RWPE1 (cell line): Measurements from ENCODE around the gene FASN.

Experiments used
- CTCF ChIA-PET: fragments of 350-600 bp; sonication (Branson Sonifier 250); formaldehyde crosslinking; extraction: SDS; loops from one replicate; lab custom pipeline; 2021; lab: Yijun Ruan, JAX
- POLR2A ChIA-PET: fragments of 400-600 bp; formaldehyde crosslinking; extraction: SDS; loops from one replicate; lab custom pipeline; 2020; ENCODE audit warnings: antibody characterized with exemption; ENCODE audit not compliant: low non-redundant PET; lab: Yijun Ruan, JAX
- DNase-seq: peaks from one replicate; pipeline ENCODE4 v3.0.0; 2012; ENCODE audit warnings: low spot score
- H3K27ac ChIP-seq: fragments of 450-650 bp; 2 replicates; pipeline ENCODE4 v1.5.1; 2017
- TF ChIP-seq, protein P1 (sequence below): fragments of 450-650 bp; conservative IDR thresholded peaks from 2 replicates; pipeline ENCODE4 v1.5.1; 2017; ENCODE audit warnings: low read depth, mild to moderate bottlenecking

The FASN gene

GRCh38 chr17:82098939-82099763, 1.1 kb upstream of the FASN start:
- CTCF ChIA-PET: interaction anchor here (1.4 to 1.8 kb wide), 2 partner anchors 13 to 69 kb away, joined by 4 to 5 read pairs; no protein-coding TSS in a partner anchor
- H3K27ac ChIP-seq: peak overlapping the region; percentile 96
- TF ChIP-seq, protein P1, sequence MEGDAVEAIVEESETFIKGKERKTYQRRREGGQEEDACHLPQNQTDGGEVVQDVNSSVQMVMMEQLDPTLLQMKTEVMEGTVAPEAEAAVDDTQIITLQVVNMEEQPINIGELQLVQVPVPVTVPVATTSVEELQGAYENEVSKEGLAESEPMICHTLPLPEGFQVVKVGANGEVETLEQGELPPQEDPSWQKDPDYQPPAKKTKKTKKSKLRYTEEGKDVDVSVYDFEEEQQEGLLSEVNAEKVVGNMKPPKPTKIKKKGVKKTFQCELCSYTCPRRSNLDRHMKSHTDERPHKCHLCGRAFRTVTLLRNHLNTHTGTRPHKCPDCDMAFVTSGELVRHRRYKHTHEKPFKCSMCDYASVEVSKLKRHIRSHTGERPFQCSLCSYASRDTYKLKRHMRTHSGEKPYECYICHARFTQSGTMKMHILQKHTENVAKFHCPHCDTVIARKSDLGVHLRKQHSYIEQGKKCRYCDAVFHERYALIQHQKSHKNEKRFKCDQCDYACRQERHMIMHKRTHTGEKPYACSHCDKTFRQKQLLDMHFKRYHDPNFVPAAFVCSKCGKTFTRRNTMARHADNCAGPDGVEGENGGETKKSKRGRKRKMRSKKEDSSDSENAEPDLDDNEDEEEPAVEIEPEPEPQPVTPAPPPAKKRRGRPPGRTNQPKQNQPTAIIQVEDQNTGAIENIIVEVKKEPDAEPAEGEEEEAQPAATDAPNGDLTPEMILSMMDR: no peak
- POLR2A ChIA-PET: interaction anchor here (0.6 kb wide), 1 partner anchor 53 kb away, joined by 3 read pairs; no protein-coding TSS in a partner anchor
- DNase-seq: no peak

GRCh38 chr17:82097919-82098168, 192 bp downstream of the FASN start:
- TF ChIP-seq, protein P1: no peak
- no peak for DNase-seq
- POLR2A ChIA-PET: interaction anchor here (0.6 kb wide), 1 partner anchor 46 kb away, joined by 3 read pairs; no protein-coding TSS in a partner anchor
- peak overlapping the region; percentile 96 for H3K27ac ChIP-seq
- CTCF ChIA-PET: interaction anchor here (1.8 kb wide), 1 partner anchor 67 kb away, joined by 5 read pairs; no protein-coding TSS in a partner anchor

DNA sequence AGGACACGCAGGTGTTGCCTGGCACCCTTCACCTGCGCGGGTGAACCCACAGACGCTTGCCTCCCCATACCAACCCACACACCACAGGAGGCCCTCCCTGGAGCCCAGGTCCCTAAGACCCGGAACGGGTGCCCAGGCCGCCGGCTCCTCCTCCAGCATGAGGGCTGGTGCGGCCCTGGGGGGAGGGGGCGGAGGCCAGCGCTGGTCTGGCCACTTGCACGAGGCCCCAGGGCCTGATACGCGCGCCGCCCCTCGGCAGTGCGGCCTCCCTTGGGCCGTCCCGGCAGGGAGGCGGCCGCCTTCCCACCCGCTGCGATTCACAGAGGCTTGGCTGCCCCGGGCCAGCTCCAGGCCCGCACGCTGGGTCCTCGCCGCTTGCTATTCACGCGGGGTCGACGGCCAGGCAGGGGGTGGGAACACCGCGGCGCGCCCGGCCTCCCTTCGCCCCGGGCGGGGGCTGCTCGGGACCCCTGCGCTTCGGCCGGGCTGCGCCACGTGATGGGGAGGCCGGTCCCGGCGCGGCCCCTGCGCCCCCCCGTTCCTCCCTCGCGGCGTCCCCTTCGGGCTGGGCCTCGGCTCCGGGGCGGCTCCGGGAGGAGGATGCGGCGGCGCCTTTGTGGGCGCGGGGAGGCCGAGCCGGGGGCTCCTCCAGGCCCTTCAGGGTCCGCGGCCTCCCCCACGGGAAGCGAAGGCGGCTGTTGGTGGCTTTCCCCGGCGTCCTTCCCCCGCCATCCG, 685 bp downstream of the FASN start:
- TF ChIP-seq, protein P1: no peak
- POLR2A ChIA-PET: interaction anchor here (0.6 kb wide), 1 partner anchor 46 kb away, joined by 3 read pairs; no protein-coding TSS in a partner anchor
- DNase-seq: no peak
- CTCF ChIA-PET: interaction anchor here (0.6 to 1.8 kb wide), 2 partner anchors 67 to 105 kb away, joined by 4 to 5 read pairs; no protein-coding TSS in a partner anchor
- peak overlapping the region; percentile 96 for H3K27ac ChIP-seq

- H3K27ac ChIP-seq: peak overlapping the region; percentile 96
- CTCF ChIA-PET: interaction anchor here (0.6 to 0.7 kb wide), 4 partner anchors 16 to 106 kb away, joined by 3 to 6 read pairs (median 4); no protein-coding TSS in a partner anchor
- TF ChIP-seq, protein P1: no peak
- POLR2A ChIA-PET: no interaction called here
- no peak for DNase-seq
Observed at GRCh38 chr17:82096709-82097183, 1.3 kb downstream of the FASN start.

DNA sequence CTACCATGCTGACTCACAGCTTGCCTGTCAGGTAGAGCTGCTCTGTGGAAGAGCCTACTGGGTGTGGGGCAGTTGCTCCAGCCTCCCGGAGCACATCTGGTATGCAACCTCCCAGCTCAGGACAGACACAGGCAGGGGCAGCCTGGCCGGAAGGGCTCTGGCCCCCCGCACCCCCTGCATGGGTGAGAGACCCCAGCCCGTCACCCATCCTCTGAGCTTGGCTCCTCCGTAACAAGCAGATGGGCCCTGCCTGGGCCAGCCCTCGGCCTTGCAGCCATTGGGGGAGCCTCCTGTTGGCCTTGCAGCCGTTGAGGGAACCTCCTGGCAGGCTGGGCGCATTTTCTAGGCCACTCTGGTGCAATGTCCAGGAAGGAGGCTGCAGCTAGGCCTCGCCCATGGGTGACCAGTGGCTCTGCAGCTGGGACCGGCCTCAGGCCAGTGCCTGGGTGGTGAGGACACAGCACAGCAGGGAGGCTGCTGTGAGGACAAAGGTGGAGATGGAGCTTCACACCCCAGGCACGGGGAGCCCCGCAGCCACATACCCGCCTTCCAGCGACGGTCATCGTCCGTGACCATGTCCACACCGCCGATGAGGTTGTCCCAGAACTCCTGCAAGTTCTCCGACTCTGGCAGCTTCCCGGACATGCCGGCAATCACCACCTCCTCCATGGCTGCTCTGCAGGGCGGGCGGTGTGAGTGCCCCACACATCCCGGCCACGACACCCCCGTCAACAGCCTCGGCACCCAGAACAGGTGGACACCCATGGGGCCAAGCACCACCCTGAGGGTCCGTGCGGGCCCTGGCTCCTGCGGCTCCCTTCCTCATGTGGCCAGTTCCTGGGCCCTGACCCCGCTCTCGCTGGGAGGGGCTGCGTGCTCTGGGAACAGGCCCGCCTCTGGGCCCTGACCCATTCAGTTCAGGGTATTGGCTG, 2.0 kb downstream of the FASN start:
- DNase-seq: peak; percentile 64
- CTCF ChIA-PET: interaction anchor here (0.6 to 0.7 kb wide), 7 partner anchors 11 to 107 kb away, joined by 3 to 6 read pairs (median 4); no protein-coding TSS in a partner anchor
- POLR2A ChIA-PET: no interaction called here
- TF ChIP-seq, protein P1: no peak
- peak overlapping the region; percentile 96 for H3K27ac ChIP-seq
